ENCODE results near the gene RBM12.
"Not testable (repeated sequence)": the region's sequence is repeated elsewhere in the genome, so short reads cannot be mapped to it uniquely, and the experiment has no call there.

RBM12 gene

DNA sequence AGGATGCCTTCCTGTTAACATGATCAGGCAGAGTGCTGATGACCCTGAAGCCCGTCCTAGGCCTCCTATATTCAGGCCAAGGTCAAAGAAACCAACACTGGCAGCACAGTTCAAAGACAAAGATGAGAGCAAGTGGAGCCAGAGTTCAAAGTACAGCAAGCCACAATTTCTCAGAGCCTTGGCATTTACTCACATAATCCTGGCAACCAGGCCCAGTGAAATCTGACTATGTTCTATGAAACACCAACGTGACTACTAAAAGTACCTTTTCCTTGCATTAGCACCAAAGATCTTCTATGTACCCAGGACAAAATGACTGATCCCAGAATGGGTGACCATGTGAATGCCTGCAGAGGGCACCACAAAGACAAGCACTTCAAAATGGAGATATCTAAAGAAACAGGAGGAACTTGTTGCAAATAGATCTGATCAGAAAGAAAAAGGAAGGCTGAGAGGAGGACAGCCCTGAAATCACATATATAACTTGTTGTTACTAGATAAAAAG, 30.6 kb upstream of the RBM12 start:
- TF ChIP-seq, protein P1, sequence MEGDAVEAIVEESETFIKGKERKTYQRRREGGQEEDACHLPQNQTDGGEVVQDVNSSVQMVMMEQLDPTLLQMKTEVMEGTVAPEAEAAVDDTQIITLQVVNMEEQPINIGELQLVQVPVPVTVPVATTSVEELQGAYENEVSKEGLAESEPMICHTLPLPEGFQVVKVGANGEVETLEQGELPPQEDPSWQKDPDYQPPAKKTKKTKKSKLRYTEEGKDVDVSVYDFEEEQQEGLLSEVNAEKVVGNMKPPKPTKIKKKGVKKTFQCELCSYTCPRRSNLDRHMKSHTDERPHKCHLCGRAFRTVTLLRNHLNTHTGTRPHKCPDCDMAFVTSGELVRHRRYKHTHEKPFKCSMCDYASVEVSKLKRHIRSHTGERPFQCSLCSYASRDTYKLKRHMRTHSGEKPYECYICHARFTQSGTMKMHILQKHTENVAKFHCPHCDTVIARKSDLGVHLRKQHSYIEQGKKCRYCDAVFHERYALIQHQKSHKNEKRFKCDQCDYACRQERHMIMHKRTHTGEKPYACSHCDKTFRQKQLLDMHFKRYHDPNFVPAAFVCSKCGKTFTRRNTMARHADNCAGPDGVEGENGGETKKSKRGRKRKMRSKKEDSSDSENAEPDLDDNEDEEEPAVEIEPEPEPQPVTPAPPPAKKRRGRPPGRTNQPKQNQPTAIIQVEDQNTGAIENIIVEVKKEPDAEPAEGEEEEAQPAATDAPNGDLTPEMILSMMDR (IDR thresholded peaks at IDR 0.05; ENCODE audit: insufficient read depth, missing control alignments), result no peak
- DNase-seq (ENCODE audit: insufficient read length, low spot score) (no peak), FAIRE-seq (no peak)

DNA sequence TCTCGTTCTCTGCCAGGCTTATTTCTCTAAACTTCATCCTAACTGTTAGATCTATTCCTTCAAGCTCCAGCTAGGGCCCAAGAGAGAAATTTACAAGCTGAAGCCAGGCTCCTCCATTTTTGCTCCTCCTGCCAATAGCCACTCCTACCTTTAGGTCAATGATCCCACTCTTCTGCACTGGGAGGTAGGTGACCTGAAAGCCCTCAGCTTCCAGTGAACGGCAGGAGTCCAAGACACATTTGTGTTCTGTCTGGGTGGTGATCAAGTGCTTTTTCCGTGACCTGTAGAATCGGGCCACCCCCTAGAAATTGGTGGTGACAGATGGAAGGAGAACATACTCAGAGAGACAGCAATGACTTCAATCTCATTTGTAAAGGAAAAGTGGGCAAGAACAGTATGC, 25.6 kb upstream of the RBM12 start:
- DNase-seq (ENCODE audit: insufficient read length, low spot score), result no peak
- TF ChIP-seq, protein P1 (IDR thresholded peaks at IDR 0.05; ENCODE audit: insufficient read depth, missing control alignments), result no peak
- no peak for FAIRE-seq

GRCh38 chr20:35686872-35687271, 22.2 kb upstream of the RBM12 start:
- not testable (repeated sequence) for FAIRE-seq; DNase-seq (ENCODE audit: insufficient read length, low spot score)
- TF ChIP-seq, protein P1 (IDR thresholded peaks at IDR 0.05; ENCODE audit: insufficient read depth, missing control alignments), result peak; percentile 8

- not testable (repeated sequence) for DNase-seq (ENCODE audit: insufficient read length, low spot score); FAIRE-seq
These were observed 20.7 kb upstream of the RBM12 start for GRCh38 chr20:35685368-35685767.

DNA sequence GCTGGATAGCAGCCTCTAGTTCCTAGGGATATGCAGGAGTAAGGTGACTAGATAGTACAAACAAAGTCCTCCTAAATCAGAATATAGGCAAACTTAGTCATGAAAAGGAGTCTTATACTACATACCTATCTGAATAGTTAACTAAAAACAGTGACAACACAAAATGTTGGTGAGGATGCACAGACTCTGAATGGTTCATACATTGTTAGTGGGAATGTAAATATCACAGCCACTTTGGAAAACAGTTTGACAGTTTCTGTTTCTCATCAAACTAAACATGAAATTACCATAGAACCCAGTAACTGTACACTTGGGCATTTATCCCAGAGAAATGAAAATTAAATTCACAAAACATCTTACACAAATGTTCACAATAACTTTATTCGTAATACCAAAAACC, 17.3 kb upstream of the RBM12 start:
- TF ChIP-seq, protein P1 (IDR thresholded peaks at IDR 0.05; ENCODE audit: insufficient read depth, missing control alignments), result no peak
- no peak for FAIRE-seq
- DNase-seq (ENCODE audit: insufficient read length, low spot score), result no peak

DNA sequence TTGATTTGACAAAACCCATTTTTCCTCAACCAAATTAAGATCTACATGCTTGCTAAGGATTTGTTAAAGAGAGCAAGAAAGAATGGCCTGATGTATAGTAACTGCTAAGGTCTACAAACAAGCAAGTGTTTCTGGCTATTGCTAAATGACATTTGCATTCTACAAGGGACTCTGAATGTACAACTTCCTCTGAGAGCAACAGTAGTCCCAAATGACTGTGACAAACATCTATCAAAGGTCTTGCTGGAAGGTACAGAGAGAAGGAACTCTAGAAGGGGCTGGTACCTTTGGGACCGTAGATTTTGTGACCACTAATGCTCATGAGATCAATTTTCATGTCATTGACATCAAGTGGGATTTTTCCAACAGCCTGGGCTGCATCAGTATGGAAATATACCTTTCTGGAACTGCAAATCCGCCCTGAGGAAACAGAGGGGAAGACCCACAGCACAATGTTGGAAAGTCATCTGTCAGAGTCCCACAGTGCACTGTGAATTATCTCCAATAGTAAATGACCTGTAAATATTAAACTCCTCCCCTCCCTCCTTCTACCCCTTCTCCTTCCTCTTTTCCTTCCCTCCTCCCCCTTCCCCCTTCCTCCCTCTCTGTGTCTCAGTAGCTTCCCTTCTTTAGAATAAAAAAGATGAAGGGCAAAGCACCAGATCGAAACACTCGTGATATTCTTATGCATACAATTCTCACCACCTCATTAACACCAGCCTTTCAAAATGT, 15.9 kb upstream of the RBM12 start:
- DNase-seq (ENCODE audit: insufficient read length, low spot score) (no peak), FAIRE-seq (no peak)
- TF ChIP-seq, protein P1 (IDR thresholded peaks at IDR 0.05; ENCODE audit: insufficient read depth, missing control alignments), result no peak

GRCh38 chr20:35674921-35675320, 10.2 kb upstream of the RBM12 start:
- TF ChIP-seq, protein P1 (IDR thresholded peaks at IDR 0.05; ENCODE audit: insufficient read depth, missing control alignments), result no peak
- FAIRE-seq (no peak), DNase-seq (ENCODE audit: insufficient read length, low spot score) (no peak)

All from D721Med (cell line).